CD14-positive monocyte (primary cell): ENCODE measurements around the gene SCAMP5. TPM values are rescaled to one million over a fixed set of nuclear protein-coding genes. Genes with fewer than 3 reads are reported as not detected.

Experiments
- DNase-seq, 3 donors: peaks; one replicate each; pipeline ENCODE4 v3.0.0-alpha.2; 2011 to 2022
- H2AFZ ChIP-seq: 2 replicates; pipeline ENCODE4 v1.6.0; 2012; ENCODE audit warnings: mild to moderate bottlenecking, low read depth, low read length, inconsistent platforms; ENCODE audit not compliant: insufficient read depth, poor library complexity, severe bottlenecking
- H3K27ac ChIP-seq, 2 donors: 1 replicate in 1 of 2; 2 replicates in 1 of 2; pipeline ENCODE4 v1.5.1; 2012 to 2013; ENCODE audit warnings: low read length in 2 of 2, control low read depth in 1 of 2, inconsistent platforms in 1 of 2, low read depth in 1 of 2, mild to moderate bottlenecking in 1 of 2
- H3K27me3 ChIP-seq, 2 donors: one replicate each; pipeline versions ENCODE4 v1.6.0 to v1.6.1; 2011 to 2013; ENCODE audit warnings: low read length in 2 of 2; ENCODE audit not compliant: control insufficient read depth in 2 of 2, insufficient read depth in 2 of 2
- H3K36me3 ChIP-seq, 2 donors: replicated peaks in 1 of 2; 1 replicate in 1 of 2; 2 replicates in 1 of 2; pipeline versions ENCODE4 v1.5.1 to v1.6.1; 2012 to 2013; ENCODE audit warnings: low read length in 2 of 2, control low read depth in 1 of 2, inconsistent platforms in 1 of 2, mild to moderate bottlenecking in 1 of 2; ENCODE audit not compliant: insufficient read depth in 2 of 2, control insufficient read depth in 1 of 2
- H3K4me1 ChIP-seq, 2 donors: 1 replicate in 1 of 2; 2 replicates in 1 of 2; pipeline versions ENCODE4 v1.5.1 to v1.6.1; 2012 to 2013; ENCODE audit warnings: low read length in 2 of 2, control low read depth in 1 of 2, inconsistent platforms in 1 of 2, mild to moderate bottlenecking in 1 of 2, moderate library complexity in 1 of 2; ENCODE audit not compliant: insufficient read depth in 2 of 2, control insufficient read depth in 1 of 2
- H3K4me2 ChIP-seq: replicated peaks from 2 replicates; pipeline ENCODE3; 2012; ENCODE audit warnings: low read length, moderate library complexity, mild to moderate bottlenecking; ENCODE audit not compliant: poor library complexity, severe bottlenecking; ENCODE audit errors: extremely low read depth
- H3K4me3 ChIP-seq, 3 experiments: fragments of 200-600 bp in 1 of 3; sonication (generic) in 1 of 3; replicated peaks in 1 of 3; 1 replicate in 2 of 3; 2 replicates in 1 of 3; pipeline ENCODE4 v1.5.1; 2011 to 2013; ENCODE audit warnings: low read length in 3 of 3, mild to moderate bottlenecking in 3 of 3, control low read depth in 2 of 3, low read depth in 2 of 3, inconsistent platforms in 1 of 3, moderate library complexity in 1 of 3
- H3K79me2 ChIP-seq: 2 replicates; pipeline ENCODE4 v1.6.0; 2012; ENCODE audit warnings: mild to moderate bottlenecking, control low read depth, inconsistent platforms, low read length, moderate library complexity; ENCODE audit not compliant: insufficient read depth
- H3K9ac ChIP-seq: 2 replicates; pipeline ENCODE4 v1.6.0; 2017; ENCODE audit warnings: low read length, mild to moderate bottlenecking; ENCODE audit not compliant: insufficient read depth, poor library complexity, severe bottlenecking
- H3K9me3 ChIP-seq, 2 donors: replicated peaks in 1 of 2; 1 replicate in 1 of 2; 2 replicates in 1 of 2; pipeline versions ENCODE4 v1.5.1 to v1.6.1; 2012 to 2013; ENCODE audit warnings: low read length in 2 of 2, control low read depth in 1 of 2; ENCODE audit not compliant: control insufficient read depth in 1 of 2, insufficient read depth in 1 of 2
- H4K20me1 ChIP-seq: 2 replicates; pipeline ENCODE4 v1.6.0; 2012; ENCODE audit warnings: mild to moderate bottlenecking, low read length, control low read depth, moderate library complexity; ENCODE audit not compliant: insufficient read depth
- H3K27ac Mint-ChIP-seq, 7 donors: one replicate each; pipeline ENCODE4 v1.8.0; 2020; ENCODE audit warnings: mild to moderate bottlenecking in 7 of 7, mixed read lengths in 7 of 7, moderate library complexity in 6 of 7, inconsistent platforms in 2 of 7
- H3K27me3 Mint-ChIP-seq, 3 donors: one replicate each; pipeline ENCODE4 v1.8.0; 2021 to 2022; ENCODE audit warnings: low read depth in 3 of 3, mild to moderate bottlenecking in 3 of 3, mixed read lengths in 3 of 3, moderate library complexity in 3 of 3, inconsistent platforms in 1 of 3
- H3K36me3 Mint-ChIP-seq, 2 donors: one replicate each; pipeline ENCODE4 v1.8.0; 2020; ENCODE audit warnings: mixed read lengths in 2 of 2, inconsistent platforms in 1 of 2, mild to moderate bottlenecking in 1 of 2
- H3K4me1 Mint-ChIP-seq: one replicate; pipeline ENCODE4 v1.8.0; 2020; ENCODE audit warnings: mild to moderate bottlenecking, mixed read lengths
- H3K4me3 Mint-ChIP-seq, 2 donors: one replicate each; pipeline ENCODE4 v1.8.0; 2020; ENCODE audit warnings: mild to moderate bottlenecking in 2 of 2, mixed read lengths in 2 of 2, moderate library complexity in 1 of 2
- H3K9me3 Mint-ChIP-seq, 7 donors: one replicate each; pipeline ENCODE4 v1.8.0; 2020 to 2022; ENCODE audit warnings: mixed read lengths in 7 of 7, mild to moderate bottlenecking in 6 of 7, moderate library complexity in 6 of 7, inconsistent platforms in 2 of 7
- CTCF ChIP-seq: fragments of 200-600 bp; IDR thresholded peaks from one replicate; pipeline ENCODE4 v1.8.0; 2022; ENCODE audit warnings: antibody characterized with exemption, mild to moderate bottlenecking
- WGBS: methylation state at CpG from one replicate; pipeline ENCODE4 v1.1.5; 2013; ENCODE audit warnings: missing lambda C conversion rate; ENCODE audit not compliant: insufficient coverage; 5-methylcytosine and 5-hydroxymethylcytosine counted together
- intact Hi-C, 2 donors: fragments of 100-400 bp; cut with micrococcal nuclease; formaldehyde crosslinking; loops; one replicate each; pipeline versions ENCODE4 v1.15.0 to v1.15.1; 2023
- polyA plus RNA-seq, 3 donors: library from polyadenylated mRNA; depleted of rRNA in 1 of 3; unstranded in 2 of 3; stranded (reverse) in 1 of 3; fragments of 300-500 nt in 2 of 3; fragments of >200 nt in 1 of 3; fragmentation: Illumina TruSeq in 2 of 3; gene quantifications; 1 replicate in 2 of 3; 2 replicates in 1 of 3; pipeline ENCODE4 v1.2.3, GENCODE V29; 2012 to 2021
- small RNA-seq: library from RNA; depleted of rRNA; stranded (forward); fragments of <200 nt; gene quantifications from one replicate; pipeline ENCODE3, GENCODE V24; 2012; ENCODE audit warnings: low read depth; ENCODE audit not compliant: insufficient read length

Gene SCAMP5
- polyA plus RNA-seq, 3 donors: 0.08 to 0.32 TPM; not detected in 1

GRCh38 chr15:75070674-75071073 lies 75.3 kb downstream of the SCAMP5 start:
- Mint-ChIP-seq H3K4me3 (no peak overlapping the region), H3K36me3 (peaks cover 20 to 29% of the 10 kb centered on the region in 2 donors), H3K4me1 (peaks cover 76% of the 10 kb centered on the region), H3K27ac (peak overlapping the region in 6 of 7 donors; percentile 95 to 100 (median 98)), H3K27me3 (peaks cover 0 to 8% (median 4%) of the 10 kb centered on the region in 3 donors), H3K9me3 (peaks cover 2 to 9% (median 6%) of the 10 kb centered on the region in 7 donors)
- no peak overlapping the region for H2AFZ ChIP-seq
- H3K4me2 ChIP-seq: no peak overlapping the region
- no peak for TF ChIP-seq CTCF
- H3K79me2 ChIP-seq: no peaks in the 10 kb centered on the region
- DNase-seq: no peak
- H3K4me3 ChIP-seq: no peak overlapping the region
- peaks cover 5 to 6% of the 10 kb centered on the region in 2 donors for H3K9me3 ChIP-seq
- peaks cover 77 to 84% of the 10 kb centered on the region in 2 donors for H3K4me1 ChIP-seq
- 100% methylated on average over 1 of the region's 4 CpGs for WGBS
- no peaks in the 10 kb centered on the region for H4K20me1 ChIP-seq
- no peaks in the 10 kb centered on the region for H3K36me3 ChIP-seq
- intact Hi-C loops: loop anchor here in 1 of 2 donors (5.0 kb wide), 1 partner anchor 37 kb away; no protein-coding TSS in a partner anchor
- H3K9ac ChIP-seq: no peak overlapping the region
- H3K27ac ChIP-seq: peak overlapping the region in 1 of 2 donors; percentile 92
- no peaks in the 10 kb centered on the region for H3K27me3 ChIP-seq

Small RNA genes within 50 kb of the gene (small RNA-seq; reads per million reads assigned to genes)
- not detected for gene AC015720.1
- not detected for gene RF00019

Other genes starting within 250 kb of the SCAMP5 start
- gene CYP1A2, start 246.7 kb upstream of the SCAMP5 start, polyA plus RNA-seq: not detected
- gene CSK, start 213.5 kb upstream of the SCAMP5 start, polyA plus RNA-seq: 100 to 1,000 TPM in 2 of 3 donors, 10 to 100 TPM in 1; 79.0 to 426 (median 106) TPM
- gene LMAN1L, start 182.7 kb upstream of the SCAMP5 start, polyA plus RNA-seq: under 1 TPM in 1 of 3 donors, not detected in 2; 0.08 TPM
- gene CPLX3, start 168.9 kb upstream of the SCAMP5 start, polyA plus RNA-seq: under 1 TPM in 1 of 3 donors, not detected in 2; 0.12 TPM
- gene ULK3, start 152.4 kb upstream of the SCAMP5 start, polyA plus RNA-seq: 10 to 100 TPM in 2 of 3 donors, 1 to 10 TPM in 1; 9.4 to 58.7 (median 16.0) TPM
- 100 to 1,000 TPM; 124 to 158 (median 124) TPM for gene SCAMP2, start 122.2 kb upstream of the SCAMP5 start, polyA plus RNA-seq
- 10 to 100 TPM; 19.2 to 19.9 (median 19.7) TPM for gene MPI, start 105.5 kb upstream of the SCAMP5 start, polyA plus RNA-seq
- gene FAM219B, start 88.7 kb upstream of the SCAMP5 start, polyA plus RNA-seq: 10 to 100 TPM; 11.7 to 53.9 (median 17.1) TPM
- 100 to 1,000 TPM; 127 to 498 (median 434) TPM for gene COX5A, start 57.5 kb upstream of the SCAMP5 start, polyA plus RNA-seq
- 1 to 10 TPM; 1.7 to 6.7 (median 6.5) TPM for gene RPP25, start 38.8 kb upstream of the SCAMP5 start, polyA plus RNA-seq
- gene PPCDC, start 28.0 kb downstream of the SCAMP5 start, polyA plus RNA-seq: 10 to 100 TPM; 14.2 to 33.7 (median 18.7) TPM
- gene C15orf39, start 206.3 kb downstream of the SCAMP5 start, polyA plus RNA-seq: 10 to 100 TPM in 2 of 3 donors, 1 to 10 TPM in 1; 8.9 to 80.7 (median 18.2) TPM